B cell (primary cell): Measurements from ENCODE around the gene ALG10. TPM values are rescaled to one million over a fixed set of nuclear protein-coding genes. Genes with fewer than 3 reads are reported as not detected.

ENCODE experiments used
- ATAC-seq: fragments of 200-7000 bp; cut with Tn5 transposase; one replicate; pipeline ENCODE4 v1.10.0; 2021; ENCODE audit warnings: low read depth, mild to moderate bottlenecking, moderate number of reproducible peaks, moderate library complexity
- CTCF ChIA-PET: fragments of 350-600 bp; sonication (Branson Sonifier 250); formaldehyde crosslinking; loops from one replicate; lab custom pipeline; 2021; ENCODE audit warnings: antibody characterized with exemption, inconsistent platforms; lab: Charles Lee
- POLR2A ChIA-PET: fragments of 350-600 bp; sonication (Branson Sonifier 250); formaldehyde crosslinking; loops from one replicate; lab custom pipeline; 2021; ENCODE audit warnings: antibody characterized with exemption; lab: Charles Lee
- DNase-seq: peaks from one replicate; pipeline ENCODE4 v3.0.0; 2013
- H2AFZ ChIP-seq: 2 replicates; pipeline ENCODE4 v1.6.1; 2012; ENCODE audit warnings: mild to moderate bottlenecking, low read depth, low read length; ENCODE audit not compliant: insufficient read depth, poor library complexity, severe bottlenecking
- H3K27ac ChIP-seq, 2 donors: 1 replicate in 1 of 2; 2 replicates in 1 of 2; pipeline ENCODE4 v1.5.1; 2012 to 2013; ENCODE audit warnings: low read length in 2 of 2, mild to moderate bottlenecking in 2 of 2, moderate library complexity in 1 of 2
- H3K27me3 ChIP-seq, 4 experiments: fragments of 200-600 bp in 1 of 4; sonication (generic) in 1 of 4; replicated peaks in 1 of 4; 1 replicate in 2 of 4; 2 replicates in 2 of 4; pipeline versions ENCODE4 v1.6.1 to v1.7.0; 2013 to 2016; ENCODE audit warnings: low read length in 3 of 4, mild to moderate bottlenecking in 2 of 4, mixed read lengths in 1 of 4, moderate library complexity in 1 of 4; ENCODE audit not compliant: insufficient read depth in 4 of 4, control insufficient read depth in 3 of 4; ENCODE audit errors: control extremely low read depth in 1 of 4
- H3K36me3 ChIP-seq, 2 experiments: replicated peaks in 1 of 2; 1 replicate in 1 of 2; 2 replicates in 1 of 2; pipeline versions ENCODE4 v1.6.1 to v1.7.1; 2013; ENCODE audit warnings: low read length in 1 of 2; ENCODE audit not compliant: insufficient read depth in 2 of 2, control insufficient read depth in 1 of 2; ENCODE audit errors: control extremely low read depth in 1 of 2, extremely low read depth in 1 of 2
- H3K4me1 ChIP-seq, 2 donors: fragments of 200-600 bp in 1 of 2; sonication (generic) in 1 of 2; 1 replicate in 1 of 2; 2 replicates in 1 of 2; pipeline versions ENCODE4 v1.5.1 to v1.6.1; 2013 to 2017; ENCODE audit warnings: low read length in 2 of 2; ENCODE audit not compliant: control insufficient read depth in 2 of 2, insufficient read depth in 2 of 2
- H3K4me2 ChIP-seq: replicated peaks from 2 replicates; pipeline ENCODE3; 2012; ENCODE audit warnings: mild to moderate bottlenecking, low read depth, low read length; ENCODE audit not compliant: poor library complexity, severe bottlenecking
- H3K4me3 ChIP-seq, 5 experiments: fragments of 200-600 bp in 1 of 5; sonication (generic) in 1 of 5; 1 replicate in 3 of 5; 2 replicates in 2 of 5; pipeline versions ENCODE4 v1.5.1 to v1.7.0; 2011 to 2016; ENCODE audit warnings: low read length in 4 of 5, mild to moderate bottlenecking in 4 of 5, low read depth in 2 of 5, control low read depth in 1 of 5, moderate library complexity in 1 of 5; ENCODE audit not compliant: insufficient read depth in 1 of 5; ENCODE audit errors: control extremely low read depth in 1 of 5, extremely low read depth in 1 of 5
- H3K79me2 ChIP-seq: fragments of 200-600 bp; sonication (generic); one replicate; pipeline ENCODE4 v1.6.0; 2016; ENCODE audit warnings: low read length; ENCODE audit not compliant: control insufficient read depth, insufficient read depth
- H3K9ac ChIP-seq: fragments of 200-600 bp; sonication (generic); 2 replicates; pipeline ENCODE4 v1.6.1; 2017; ENCODE audit warnings: mild to moderate bottlenecking, low read length, moderate library complexity
- H3K9me3 ChIP-seq, 3 donors: one replicate each; pipeline versions ENCODE4 v1.6.1 to v1.7.1; 2013; ENCODE audit warnings: low read length in 2 of 3; ENCODE audit not compliant: control insufficient read depth in 2 of 3, insufficient read depth in 1 of 3; ENCODE audit errors: control extremely low read depth in 1 of 3
- H4K20me1 ChIP-seq: 2 replicates; pipeline ENCODE4 v1.6.0; 2012; ENCODE audit warnings: mild to moderate bottlenecking, low read length; ENCODE audit not compliant: insufficient read depth, control insufficient read depth, poor library complexity, severe bottlenecking
- H3K27ac Mint-ChIP-seq: one replicate; pipeline ENCODE4 v1.8.0; 2021; ENCODE audit warnings: mixed read lengths
- H3K27me3 Mint-ChIP-seq: one replicate; pipeline ENCODE4 v1.8.0; 2021; ENCODE audit warnings: mixed read lengths
- H3K4me1 Mint-ChIP-seq: one replicate; pipeline ENCODE4 v1.8.0; 2021; ENCODE audit warnings: mixed read lengths
- H3K4me3 Mint-ChIP-seq: one replicate; pipeline ENCODE4 v1.8.0; 2021; ENCODE audit warnings: mixed read lengths
- H3K9me3 Mint-ChIP-seq: one replicate; pipeline ENCODE4 v1.8.0; 2022; ENCODE audit warnings: mixed read lengths; ENCODE audit not compliant: insufficient read depth
- CTCF ChIP-seq: fragments of 200-600 bp; IDR thresholded peaks from one replicate; pipeline ENCODE4 v1.8.0; 2022; ENCODE audit warnings: antibody characterized with exemption, mild to moderate bottlenecking
- EZH2 ChIP-seq: IDR thresholded peaks from 2 replicates; pipeline ENCODE4 v1.6.1; 2012; ENCODE audit warnings: borderline replicate concordance, low read depth, mild to moderate bottlenecking, moderate library complexity, low read length; ENCODE audit not compliant: insufficient read depth, poor library complexity, severe bottlenecking
- WGBS: methylation state at CpG from one replicate; pipeline ENCODE4 v1.1.5; 2013; ENCODE audit warnings: missing lambda C conversion rate; ENCODE audit not compliant: insufficient coverage; 5-methylcytosine and 5-hydroxymethylcytosine counted together
- intact Hi-C: fragments of 100-400 bp; cut with micrococcal nuclease; formaldehyde crosslinking; loops from one replicate; pipeline ENCODE4 v1.10.0; 2022
- polyA plus RNA-seq: library from polyadenylated mRNA; depleted of rRNA; stranded (reverse); fragments of >200 nt; gene quantifications from 2 replicates; pipeline ENCODE4 v1.2.3, GENCODE V29; 2012
- total RNA-seq, 2 donors: library from RNA; stranded (reverse); fragments of 120-200 nt in 1 of 2; gene quantifications; 1 replicate in 1 of 2; 2 replicates in 1 of 2; pipeline versions ENCODE4 v1.2.3 to v1.2.4, GENCODE V29; 2013 to 2022

ALG10 gene
- total and polyA plus RNA-seq, 2 donors (not counting 1 experiment from before 2014, with no cell fraction given), result 3.0 to 17.0 TPM

- Histone ChIP-seq H2AFZ (no peak overlapping the region), H3K9ac (no peak overlapping the region), H3K9me3 (peaks cover 0 to 15% (median 3%) of the 10 kb centered on the region in 3 donors), H3K4me3 (no peak overlapping the region), H3K4me1 (no peaks in the 10 kb centered on the region), H3K4me2 (no peak overlapping the region), H3K27ac (no peak overlapping the region), H3K79me2 (no peaks in the 10 kb centered on the region), H4K20me1 (no peaks in the 10 kb centered on the region), H3K27me3 (no peaks in the 10 kb centered on the region), H3K36me3 (no peaks in the 10 kb centered on the region)
- WGBS, result 94% methylated on average over 2 of the region's 2 CpGs
- ChIA-PET CTCF (no interaction called here), POLR2A (no interaction called here)
- Mint-ChIP-seq H3K27me3 (peaks cover 4% of the 10 kb centered on the region), H3K27ac (no peak overlapping the region), H3K4me3 (no peak overlapping the region), H3K4me1 (no peaks in the 10 kb centered on the region), H3K9me3 (peaks cover 16% of the 10 kb centered on the region)
- intact Hi-C loops, result no loop called here
- ATAC-seq (no peak), DNase-seq (no peak)
- no peak for TF ChIP-seq EZH2
- TF ChIP-seq CTCF, result no peak
These were observed 26.4 kb downstream of the ALG10 start for GRCh38 chr12:34048714-34049113.

- H3K27ac Mint-ChIP-seq, result no peak overlapping the region
- peaks cover 16% of the 10 kb centered on the region for H3K9me3 Mint-ChIP-seq
- Histone ChIP-seq H3K79me2 (no peaks in the 10 kb centered on the region), H2AFZ (no peak overlapping the region), H3K36me3 (no peaks in the 10 kb centered on the region), H3K4me3 (no peak overlapping the region), H3K9me3 (peaks cover 0 to 15% (median 3%) of the 10 kb centered on the region in 3 donors), H3K27me3 (no peaks in the 10 kb centered on the region), H4K20me1 (no peaks in the 10 kb centered on the region), H3K27ac (no peak overlapping the region), H3K4me2 (no peak overlapping the region), H3K4me1 (no peaks in the 10 kb centered on the region), H3K9ac (no peak overlapping the region)
- no peaks in the 10 kb centered on the region for H3K4me1 Mint-ChIP-seq
- no peak for ATAC-seq
- H3K27me3 Mint-ChIP-seq, result peaks cover 4% of the 10 kb centered on the region
- intact Hi-C loops, result no loop called here
- no CpG with 5 or more reads among the region's 1 CpG for WGBS
- CTCF ChIA-PET, result no interaction called here
- H3K4me3 Mint-ChIP-seq, result no peak overlapping the region
- TF ChIP-seq EZH2, result no peak
- no peak for TF ChIP-seq CTCF
- POLR2A ChIA-PET, result no interaction called here
- DNase-seq, result no peak
These were observed 29.2 kb downstream of the ALG10 start for GRCh38 chr12:34051486-34051885.
